H9 (cell line): ENCODE results near the gene TRIM59. TPM values are rescaled to one million over a fixed set of nuclear protein-coding genes. Genes with fewer than 3 reads are reported as not detected.

Experiments
- DNase-seq: peaks from one replicate; pipeline ENCODE4 v3.0.0-alpha.2; 2017
- H2AFZ ChIP-seq: one replicate; pipeline ENCODE4 v1.6.1; 2013; ENCODE audit warnings: mild to moderate bottlenecking, low read length, control low read depth, moderate library complexity
- H2AK5ac ChIP-seq: 2 replicates; pipeline ENCODE4 v1.6.1; 2013; ENCODE audit warnings: low read length, control low read depth, mixed read lengths; ENCODE audit not compliant: insufficient read length
- H2BK120ac ChIP-seq: one replicate; pipeline ENCODE4 v1.6.1; 2013; ENCODE audit warnings: low read depth, mild to moderate bottlenecking, low read length, control low read depth, inconsistent platforms; ENCODE audit not compliant: poor library complexity, severe bottlenecking
- H2BK12ac ChIP-seq: 2 replicates; pipeline ENCODE4 v1.6.1; 2013; ENCODE audit warnings: low read length, control low read depth, mixed read lengths, low read depth; ENCODE audit not compliant: insufficient read length
- H2BK15ac ChIP-seq: 2 replicates; pipeline ENCODE4 v1.6.1; 2013; ENCODE audit warnings: low read depth, low read length, control low read depth
- H2BK20ac ChIP-seq: one replicate; pipeline ENCODE4 v1.6.1; 2013; ENCODE audit warnings: low read depth, mild to moderate bottlenecking, low read length, control low read depth, inconsistent platforms; ENCODE audit not compliant: poor library complexity, severe bottlenecking
- H2BK5ac ChIP-seq: 2 replicates; pipeline ENCODE4 v1.6.1; 2013; ENCODE audit warnings: low read length, control low read depth, mixed read lengths; ENCODE audit not compliant: insufficient read length
- H3K14ac ChIP-seq: 2 replicates; pipeline ENCODE4 v1.6.1; 2013; ENCODE audit warnings: low read length, control low read depth; ENCODE audit not compliant: insufficient read depth
- H3K18ac ChIP-seq: 2 replicates; pipeline ENCODE4 v1.6.1; 2013; ENCODE audit warnings: low read depth, mild to moderate bottlenecking, mixed read lengths, low read length, control low read depth; ENCODE audit not compliant: insufficient read length
- H3K23ac ChIP-seq: 2 replicates; pipeline ENCODE4 v1.6.1; 2013; ENCODE audit warnings: low read length, control low read depth, mixed read lengths, low read depth; ENCODE audit not compliant: insufficient read length
- H3K23me2 ChIP-seq: 2 replicates; pipeline ENCODE4 v1.6.1; 2013; ENCODE audit warnings: low read depth, mild to moderate bottlenecking, mixed read lengths, low read length, control low read depth; ENCODE audit not compliant: insufficient read length, poor library complexity, severe bottlenecking
- H3K27ac ChIP-seq: 2 replicates; pipeline ENCODE4 v1.5.1; 2013; ENCODE audit warnings: low read length, control low read depth, mixed read lengths, low read depth; ENCODE audit not compliant: insufficient read length
- H3K27me3 ChIP-seq: 2 replicates; pipeline ENCODE4 v1.6.1; 2013; ENCODE audit warnings: low read length, control low read depth, inconsistent platforms; ENCODE audit not compliant: insufficient read depth
- H3K4ac ChIP-seq: 2 replicates; pipeline ENCODE4 v1.6.1; 2013; ENCODE audit warnings: low read depth, mild to moderate bottlenecking, control low read depth, inconsistent platforms, low read length, moderate library complexity
- H3K4me1 ChIP-seq: 2 replicates; pipeline ENCODE4 v1.6.1; 2013; ENCODE audit warnings: low read length, control low read depth, inconsistent platforms; ENCODE audit not compliant: insufficient read depth
- H3K4me2 ChIP-seq: 2 replicates; pipeline ENCODE4 v1.6.1; 2013; ENCODE audit warnings: low read length, control low read depth, mixed read lengths; ENCODE audit not compliant: insufficient read length, insufficient read depth
- H3K56ac ChIP-seq: 2 replicates; pipeline ENCODE4 v1.6.1; 2013; ENCODE audit warnings: low read depth, mild to moderate bottlenecking, mixed read lengths, low read length, control low read depth; ENCODE audit not compliant: insufficient read length
- H3K79me1 ChIP-seq: 2 replicates; pipeline ENCODE4 v1.6.1; 2013; ENCODE audit warnings: low read depth, mild to moderate bottlenecking, moderate library complexity, low read length, control low read depth, inconsistent platforms; ENCODE audit not compliant: insufficient read depth, poor library complexity, severe bottlenecking
- H3K79me2 ChIP-seq: 2 replicates; pipeline ENCODE4 v1.6.1; 2013; ENCODE audit warnings: low read length, control low read depth, inconsistent platforms; ENCODE audit not compliant: insufficient read depth
- H3K9ac ChIP-seq: 2 replicates; pipeline ENCODE4 v1.6.1; 2013; ENCODE audit warnings: low read length, control low read depth, mixed read lengths; ENCODE audit not compliant: insufficient read length; ENCODE audit errors: extremely low read depth
- H3K9me3 ChIP-seq: one replicate; pipeline ENCODE4 v1.6.1; 2013; ENCODE audit warnings: low read depth, low read length, inconsistent platforms; ENCODE audit not compliant: control insufficient read depth
- H3T11ph ChIP-seq: one replicate; pipeline ENCODE4 v1.6.1; 2013; ENCODE audit warnings: mild to moderate bottlenecking, low read length, control low read depth, inconsistent platforms
- H4K20me1 ChIP-seq: one replicate; pipeline ENCODE4 v1.6.1; 2013; ENCODE audit not compliant: control insufficient read depth, insufficient read length, insufficient read depth
- H4K5ac ChIP-seq: 2 replicates; pipeline ENCODE4 v1.6.1; 2013; ENCODE audit warnings: low read depth, mild to moderate bottlenecking, mixed read lengths, low read length, control low read depth; ENCODE audit not compliant: insufficient read length
- H4K8ac ChIP-seq: replicated peaks from 2 replicates; pipeline ENCODE4 v1.6.1; 2013; ENCODE audit warnings: low read length, control low read depth, mixed read lengths, low read depth; ENCODE audit not compliant: insufficient read length
- H4K91ac ChIP-seq: 2 replicates; pipeline ENCODE4 v1.6.1; 2013; ENCODE audit warnings: low read depth, mild to moderate bottlenecking, moderate library complexity, mixed read lengths, low read length, control low read depth; ENCODE audit not compliant: insufficient read length
- H3K27ac Mint-ChIP-seq, 3 experiments: 2 replicates in 2 of 3; 3 replicates in 1 of 3; pipeline ENCODE4 v1.8.0; 2020 to 2021; ENCODE audit warnings: mixed read lengths in 3 of 3, mild to moderate bottlenecking in 1 of 3, moderate library complexity in 1 of 3
- H3K27me3 Mint-ChIP-seq: 2 replicates; pipeline ENCODE4 v1.8.0; 2021; ENCODE audit warnings: low read depth, mild to moderate bottlenecking, moderate library complexity, mixed read lengths
- H3K36me3 Mint-ChIP-seq, 3 experiments: 2 replicates in 2 of 3; 3 replicates in 1 of 3; pipeline ENCODE4 v1.8.0; 2020 to 2021; ENCODE audit warnings: low read depth in 3 of 3, mixed read lengths in 3 of 3; ENCODE audit not compliant: insufficient read depth in 1 of 3
- H3K4me1 Mint-ChIP-seq, 2 experiments: 2 replicates each; pipeline ENCODE4 v1.8.0; 2020; ENCODE audit warnings: mixed read lengths in 2 of 2
- H3K4me3 Mint-ChIP-seq, 2 experiments: 2 replicates in 1 of 2; 3 replicates in 1 of 2; pipeline ENCODE4 v1.8.0; 2020 to 2021; ENCODE audit warnings: mild to moderate bottlenecking in 2 of 2, mixed read lengths in 2 of 2, moderate library complexity in 1 of 2
- H3K9me3 Mint-ChIP-seq, 2 experiments: 2 replicates in 1 of 2; 3 replicates in 1 of 2; pipeline ENCODE4 v1.8.0; 2020; ENCODE audit warnings: mild to moderate bottlenecking in 2 of 2, mixed read lengths in 2 of 2, moderate library complexity in 1 of 2
- WGBS: extraction: QIAGEN DNeasy Blood & Tissue Kit; methylation state at CpG from one replicate; pipeline ENCODE4 v1.1.7; 2013; ENCODE audit warnings: missing lambda C conversion rate, low lambda C conversion rate, mixed read lengths; ENCODE audit not compliant: insufficient read length; ENCODE audit errors: extremely low coverage; 5-methylcytosine and 5-hydroxymethylcytosine counted together
- total RNA-seq: library from RNA; stranded (reverse); gene quantifications from 2 replicates; pipeline ENCODE4 v1.2.1, GENCODE V29; 2021
- TF ChIP-seq, protein P1 (sequence below): fragments of 200-600 bp; sonication (generic); conservative IDR thresholded peaks from 3 replicates; pipeline ENCODE4 v1.8.0; 2021; ENCODE audit warnings: antibody characterized with exemption, mild to moderate bottlenecking

TRIM59 gene
- total RNA-seq, 1 experiment from 2014 or later, result 47.6 TPM

- Histone ChIP-seq H2BK15ac (no peak overlapping the region), H4K20me1 (no peaks in the 10 kb centered on the region)
- H3K36me3 Mint-ChIP-seq, result peaks cover 46 to 91% (median 90%) of the 10 kb centered on the region in 3 experiments; a peak in 6 of 7 replicates
Observed at GRCh38 chr3:160417311-160417710, 32.3 kb downstream of the TRIM59 start.

More at GRCh38 chr3:160417311-160417710, 32.3 kb downstream of the TRIM59 start:
- Histone ChIP-seq H4K8ac (no peak overlapping the region), H3T11ph (no peak overlapping the region), H3K14ac (no peak overlapping the region), H3K23ac (no peak overlapping the region), H3K27ac (no peak overlapping the region), H2BK5ac (no peak overlapping the region), H3K9me3 (no peaks in the 10 kb centered on the region), H3K4ac (no peak overlapping the region), H3K27me3 (no peaks in the 10 kb centered on the region), H2AK5ac (no peak overlapping the region), H3K18ac (no peak overlapping the region), H4K91ac (no peak overlapping the region), H3K79me1 (no peaks in the 10 kb centered on the region), H2AFZ (no peak overlapping the region), H3K9ac (no peak overlapping the region), H2BK120ac (no peak overlapping the region), H3K23me2 (no peaks in the 10 kb centered on the region), H2BK20ac (no peak overlapping the region), H2BK12ac (no peak overlapping the region), H3K56ac (no peak overlapping the region), H3K4me2 (no peak overlapping the region), H4K5ac (no peak overlapping the region), H3K4me1 (no peaks in the 10 kb centered on the region), H3K79me2 (no peaks in the 10 kb centered on the region)
- no peaks in the 10 kb centered on the region; a peak in 1 of 4 replicates for H3K4me1 Mint-ChIP-seq
- no peak for DNase-seq
- no CpG with 5 or more reads among the region's 3 CpGs for WGBS
- no peaks in the 10 kb centered on the region for H3K27me3 Mint-ChIP-seq
- no peak overlapping the region for H3K4me3 Mint-ChIP-seq
- no peak overlapping the region for H3K27ac Mint-ChIP-seq
- no peaks in the 10 kb centered on the region for H3K9me3 Mint-ChIP-seq
- TF ChIP-seq, protein P1, sequence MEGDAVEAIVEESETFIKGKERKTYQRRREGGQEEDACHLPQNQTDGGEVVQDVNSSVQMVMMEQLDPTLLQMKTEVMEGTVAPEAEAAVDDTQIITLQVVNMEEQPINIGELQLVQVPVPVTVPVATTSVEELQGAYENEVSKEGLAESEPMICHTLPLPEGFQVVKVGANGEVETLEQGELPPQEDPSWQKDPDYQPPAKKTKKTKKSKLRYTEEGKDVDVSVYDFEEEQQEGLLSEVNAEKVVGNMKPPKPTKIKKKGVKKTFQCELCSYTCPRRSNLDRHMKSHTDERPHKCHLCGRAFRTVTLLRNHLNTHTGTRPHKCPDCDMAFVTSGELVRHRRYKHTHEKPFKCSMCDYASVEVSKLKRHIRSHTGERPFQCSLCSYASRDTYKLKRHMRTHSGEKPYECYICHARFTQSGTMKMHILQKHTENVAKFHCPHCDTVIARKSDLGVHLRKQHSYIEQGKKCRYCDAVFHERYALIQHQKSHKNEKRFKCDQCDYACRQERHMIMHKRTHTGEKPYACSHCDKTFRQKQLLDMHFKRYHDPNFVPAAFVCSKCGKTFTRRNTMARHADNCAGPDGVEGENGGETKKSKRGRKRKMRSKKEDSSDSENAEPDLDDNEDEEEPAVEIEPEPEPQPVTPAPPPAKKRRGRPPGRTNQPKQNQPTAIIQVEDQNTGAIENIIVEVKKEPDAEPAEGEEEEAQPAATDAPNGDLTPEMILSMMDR, result no peak
